HEK293 (cell line): ENCODE data around the gene AUP1.

Experiments used
- GFI1B ChIP-seq: fragments of 450-650 bp; formaldehyde crosslinking; IDR thresholded peaks from 2 replicates; pipeline ENCODE4 v1.5.1; 2016; ENCODE audit warnings: missing biosample characterization, missing genetic modification characterization
- GLIS1 ChIP-seq: fragments of 450-650 bp; formaldehyde crosslinking; IDR thresholded peaks from 2 replicates; pipeline ENCODE4 v1.5.1; 2016; ENCODE audit warnings: missing biosample characterization, missing genetic modification characterization
- KLF7 ChIP-seq: fragments of 450-650 bp; formaldehyde crosslinking; IDR thresholded peaks from 2 replicates; pipeline ENCODE4 v1.5.1; 2016; ENCODE audit warnings: missing biosample characterization, missing genetic modification characterization, borderline replicate concordance
- PATZ1 ChIP-seq: fragments of 450-650 bp; formaldehyde crosslinking; IDR thresholded peaks from 2 replicates; pipeline ENCODE4 v1.5.1; 2016; ENCODE audit warnings: missing biosample characterization, missing genetic modification characterization
- PBX3 ChIP-seq: sonication (generic); formaldehyde crosslinking; IDR thresholded peaks from 2 replicates; pipeline ENCODE4 v1.8.1; 2022; ENCODE audit warnings: mild to moderate bottlenecking, moderate library complexity, missing genetic modification reagents
- WT1 ChIP-seq: fragments of 450-650 bp; formaldehyde crosslinking; IDR thresholded peaks from 2 replicates; pipeline ENCODE4 v1.5.1; 2016; ENCODE audit warnings: missing biosample characterization, missing genetic modification characterization
- ZBTB1 ChIP-seq: fragments of 450-650 bp; formaldehyde crosslinking; IDR thresholded peaks from 2 replicates; pipeline ENCODE4 v1.5.1; 2016; ENCODE audit warnings: missing biosample characterization, missing genetic modification characterization
- ZBTB20 ChIP-seq: fragments of 450-650 bp; formaldehyde crosslinking; IDR thresholded peaks from 2 replicates; pipeline ENCODE4 v1.5.1; 2016; ENCODE audit warnings: missing biosample characterization, missing genetic modification characterization
- ZEB2 ChIP-seq: fragments of 450-650 bp; formaldehyde crosslinking; IDR thresholded peaks from 2 replicates; pipeline ENCODE4 v1.5.1; 2016; ENCODE audit warnings: missing biosample characterization, missing genetic modification characterization
- ZNF132 ChIP-seq: fragments of 450-650 bp; formaldehyde crosslinking; IDR thresholded peaks from 2 replicates; pipeline ENCODE4 v1.5.1; 2017; ENCODE audit warnings: missing biosample characterization, missing genetic modification characterization, borderline replicate concordance
- ZNF138 ChIP-seq: fragments of 450-650 bp; formaldehyde crosslinking; IDR thresholded peaks from 2 replicates; pipeline ENCODE4 v1.5.1; 2016; ENCODE audit warnings: missing biosample characterization, missing genetic modification characterization, borderline replicate concordance
- ZNF148 ChIP-seq: fragments of 450-650 bp; formaldehyde crosslinking; IDR thresholded peaks from 2 replicates; pipeline ENCODE4 v1.5.0; 2017; ENCODE audit warnings: missing biosample characterization, missing genetic modification characterization, borderline replicate concordance
- ZNF169 ChIP-seq: fragments of 450-650 bp; formaldehyde crosslinking; IDR thresholded peaks from 2 replicates; pipeline ENCODE4 v1.5.1; 2016; ENCODE audit warnings: missing biosample characterization, missing genetic modification characterization
- ZNF175 ChIP-seq: fragments of 450-650 bp; formaldehyde crosslinking; IDR thresholded peaks from 2 replicates; pipeline ENCODE4 v1.5.1; 2016; ENCODE audit warnings: missing biosample characterization, missing genetic modification characterization
- ZNF24 ChIP-seq: fragments of 450-650 bp; formaldehyde crosslinking; IDR thresholded peaks from 2 replicates; pipeline ENCODE4 v1.5.1; 2016; ENCODE audit warnings: missing biosample characterization, missing genetic modification characterization
- ZNF362 ChIP-seq: fragments of 450-650 bp; formaldehyde crosslinking; IDR thresholded peaks from 2 replicates; pipeline ENCODE4 v1.5.1; 2016; ENCODE audit warnings: missing biosample characterization, missing genetic modification characterization
- ZNF518A ChIP-seq: fragments of 450-650 bp; formaldehyde crosslinking; conservative IDR thresholded peaks from 2 replicates; pipeline ENCODE4 v1.5.1; 2016; ENCODE audit warnings: low read depth, missing biosample characterization, missing genetic modification characterization
- ZNF548 ChIP-seq: fragments of 450-650 bp; formaldehyde crosslinking; IDR thresholded peaks from 2 replicates; pipeline ENCODE4 v1.5.1; 2016; ENCODE audit warnings: missing biosample characterization, missing genetic modification characterization
- ZNF555 ChIP-seq: fragments of 450-650 bp; formaldehyde crosslinking; conservative IDR thresholded peaks from 2 replicates; pipeline ENCODE4 v1.5.1; 2017; ENCODE audit warnings: missing biosample characterization, mild to moderate bottlenecking, missing genetic modification characterization, inconsistent platforms
- ZNF560 ChIP-seq: fragments of 450-650 bp; formaldehyde crosslinking; IDR thresholded peaks from 2 replicates; pipeline ENCODE4 v1.5.1; 2017; ENCODE audit warnings: missing biosample characterization, missing genetic modification characterization, borderline replicate concordance
- ZNF580 ChIP-seq: fragments of 450-650 bp; formaldehyde crosslinking; IDR thresholded peaks from 2 replicates; pipeline ENCODE4 v1.5.1; 2016; ENCODE audit warnings: missing biosample characterization, missing genetic modification characterization
- ZNF777 ChIP-seq: fragments of 450-650 bp; formaldehyde crosslinking; IDR thresholded peaks from 2 replicates; pipeline ENCODE4 v1.5.1; 2017; ENCODE audit warnings: missing biosample characterization, missing genetic modification characterization, borderline replicate concordance
- ZSCAN5A ChIP-seq: fragments of 450-650 bp; formaldehyde crosslinking; IDR thresholded peaks from 2 replicates; pipeline ENCODE4 v1.5.1; 2016; ENCODE audit warnings: missing biosample characterization, missing genetic modification characterization

Gene AUP1

GRCh38 chr2:74507926-74508520 lies 21.5 kb downstream of the AUP1 start (continued):
- TF ChIP-seq ZNF518A (no peak), ZNF560 (tag by site-specific recombination) (no peak), ZSCAN5A (tag by site-specific recombination) (no peak), ZBTB20 (tag by site-specific recombination) (no peak), WT1 (0 out of 2 replicates have a peak, but pooled peaks have one; percentile 31), PATZ1 (peak; percentile 78), GFI1B (no peak), ZNF548 (tag by site-specific recombination) (no peak), ZNF555 (tag by site-specific recombination) (no peak), ZBTB1 (tag by site-specific recombination) (no peak), ZNF362 (no peak), ZNF138 (tag by site-specific recombination) (no peak), ZNF148 (no peak), ZNF175 (tag by site-specific recombination) (no peak), ZNF580 (tag by site-specific recombination) (0 out of 2 replicates have a peak, but pooled peaks have one; percentile 9), GLIS1 (tag by site-specific recombination) (peak; percentile 85), ZNF169 (no peak), ZEB2 (tag by site-specific recombination) (peak; percentile 44; the same call in 1 of the 2 replicates), ZNF24 (0 out of 2 replicates have a peak, but pooled peaks have one; percentile 23), ZNF777 (tag by site-specific recombination) (no peak), KLF7 (tag by site-specific recombination) (no peak), ZNF132 (tag by site-specific recombination) (no peak), PBX3 (CRISPR knock-in tag) (no peak)
